PC-9 (cell line): Measurements from ENCODE around the gene HYDIN. TPM values are rescaled to one million over a fixed set of nuclear protein-coding genes. Genes with fewer than 3 reads are reported as not detected.
A peak's percentile ranks its signal among the peaks of the same experiment; 100 is the strongest.
"Not testable (repeated sequence)": the region's sequence is repeated elsewhere in the genome, so short reads cannot be mapped to it uniquely, and the experiment has no call there.

Experiments used
- BruUV-seq: library from RNA; stranded (reverse); fragments of 400-500 nt; replicated peaks from 2 replicates; lab custom pipeline; 2021; lab: Mats Ljungman, UMichigan
- CTCF ChIA-PET: fragments of 300-600 bp; sonication (Branson Sonifier 250); formaldehyde crosslinking; loops from one replicate; lab custom pipeline; 2022; ENCODE audit warnings: antibody characterized with exemption; lab: Charles Lee
- POLR2A ChIA-PET: fragments of 300-600 bp; sonication (Branson Sonifier 250); formaldehyde crosslinking; loops from one replicate; lab custom pipeline; 2022; ENCODE audit warnings: antibody characterized with exemption; ENCODE audit not compliant: unreplicated experiment; lab: Charles Lee
- DNase-seq, 2 experiments: peaks; one replicate each; pipeline versions ENCODE4 v3.0.0 to v3.0.0-alpha.2; 2015 to 2022; ENCODE audit warnings: mixed read lengths in 1 of 2
- H2AFZ ChIP-seq: fragments of 200-600 bp; sonication (generic); 2 replicates; pipeline ENCODE4 v1.8.1; 2017; ENCODE audit warnings: antibody characterized with exemption
- H3F3A ChIP-seq: fragments of 200-600 bp; sonication (generic); 2 replicates; pipeline ENCODE4 v1.8.1; 2017; ENCODE audit warnings: antibody characterized with exemption, mild to moderate bottlenecking, low read depth; ENCODE audit not compliant: insufficient read depth
- H3K27ac ChIP-seq: fragments of 200-600 bp; sonication (generic); 2 replicates; pipeline ENCODE4 v1.6.1; 2016; ENCODE audit warnings: mixed run types
- H3K27me3 ChIP-seq: fragments of 200-600 bp; sonication (generic); 2 replicates; pipeline ENCODE4 v1.6.1; 2016; ENCODE audit warnings: low read depth, mixed run types; ENCODE audit not compliant: insufficient read depth
- H3K36me3 ChIP-seq: fragments of 200-600 bp; sonication (generic); 2 replicates; pipeline ENCODE4 v1.6.1; 2016; ENCODE audit warnings: low read depth, mixed run types
- H3K4me1 ChIP-seq: fragments of 200-600 bp; sonication (generic); replicated peaks from 2 replicates; pipeline ENCODE4 v1.6.1; 2016; ENCODE audit warnings: mixed run types; ENCODE audit not compliant: insufficient read depth
- H3K4me2 ChIP-seq: fragments of 200-600 bp; sonication (generic); 2 replicates; pipeline ENCODE4 v1.6.1; 2017; ENCODE audit warnings: mixed run types
- H3K4me3 ChIP-seq: fragments of 200-600 bp; sonication (generic); 2 replicates; pipeline ENCODE4 v1.6.1; 2016; ENCODE audit warnings: mixed run types
- H3K79me2 ChIP-seq: fragments of 200-600 bp; sonication (generic); 2 replicates; pipeline ENCODE4 v1.6.1; 2017; ENCODE audit warnings: low read depth, mixed run types
- H3K9me2 ChIP-seq: fragments of 200-600 bp; sonication (generic); 2 replicates; pipeline ENCODE4 v1.8.1; 2017; ENCODE audit warnings: mild to moderate bottlenecking; ENCODE audit not compliant: insufficient read depth
- H3K9me3 ChIP-seq: fragments of 200-600 bp; sonication (generic); 2 replicates; pipeline ENCODE4 v1.8.1; 2016; ENCODE audit warnings: low read depth; ENCODE audit not compliant: insufficient read depth
- H4K20me1 ChIP-seq: fragments of 200-600 bp; sonication (generic); 2 replicates; pipeline ENCODE4 v1.8.1; 2017; ENCODE audit not compliant: insufficient read depth
- CTCF ChIP-seq: fragments of 200-600 bp; sonication (generic); conservative IDR thresholded peaks from 2 replicates; pipeline ENCODE4 v1.6.1; 2017; ENCODE audit warnings: mixed run types, antibody characterized with exemption, mild to moderate bottlenecking, moderate library complexity
- EZH2 ChIP-seq: fragments of 200-600 bp; sonication (generic); IDR thresholded peaks from 2 replicates; pipeline ENCODE4 v1.8.0; 2017; ENCODE audit warnings: antibody characterized with exemption, low read depth
- intact Hi-C: fragments of 100-400 bp; cut with micrococcal nuclease; formaldehyde crosslinking; loops from one replicate; pipeline ENCODE4 v1.10.0; 2022; ENCODE audit not compliant: unreplicated experiment
- total RNA-seq: library from RNA; stranded (reverse); gene quantifications from 2 replicates; pipeline ENCODE4 v1.2.3, GENCODE V29; 2021

Gene HYDIN
- total RNA-seq, 1 experiment from 2014 or later, result 31.0 TPM

- Histone ChIP-seq H3K27me3 (no peaks in the 10 kb centered on the region), H3K4me1 (no peaks in the 10 kb centered on the region; the same call in 1 of the 2 replicates), H3K27ac (peak overlapping the region; percentile 24; the same call in 1 of the 2 replicates), H3K79me2 (no peaks in the 10 kb centered on the region), H3K9me3 (no peaks in the 10 kb centered on the region), H3K4me2 (no peak overlapping the region), H2AFZ (no peak overlapping the region), H3K36me3 (peaks cover 19% of the 10 kb centered on the region), H4K20me1 (no peaks in the 10 kb centered on the region), H3K4me3 (no peak overlapping the region), H3K9me2 (no peaks in the 10 kb centered on the region), H3F3A (0 out of 2 replicates have a peak, but pooled peaks cover 4% of the 10 kb centered on the region)
- TF ChIP-seq EZH2 (no peak), CTCF (no peak)
- POLR2A ChIA-PET, result interaction anchor here (0.7 kb wide), 1 partner anchor 414 kb away, joined by 4 read pairs; no protein-coding TSS in a partner anchor
- BruUV-seq, result no TSS peak
- intact Hi-C loops, result no loop called here
- DNase-seq, result no peak
- CTCF ChIA-PET, result no interaction called here
These were observed 45.2 kb downstream of the HYDIN start for GRCh38 chr16:71185347-71185746.

GRCh38 chr16:71179569-71179968 lies 51.0 kb downstream of the HYDIN start:
- Histone ChIP-seq H3K27ac (no peak overlapping the region), H3K36me3 (peaks cover 23% of the 10 kb centered on the region), H3K4me1 (no peaks in the 10 kb centered on the region), H3K9me3 (no peaks in the 10 kb centered on the region), H3F3A (0 out of 2 replicates have a peak, but pooled peaks cover 4% of the 10 kb centered on the region), H3K4me2 (no peak overlapping the region), H3K9me2 (no peaks in the 10 kb centered on the region), H3K4me3 (no peak overlapping the region), H2AFZ (no peak overlapping the region), H3K79me2 (no peaks in the 10 kb centered on the region), H4K20me1 (no peaks in the 10 kb centered on the region), H3K27me3 (no peaks in the 10 kb centered on the region)
- no TSS peak for BruUV-seq
- TF ChIP-seq EZH2 (no peak), CTCF (no peak)
- DNase-seq, result no peak
- intact Hi-C loops, result no loop called here
- CTCF ChIA-PET, result no interaction called here
- POLR2A ChIA-PET, result no interaction called here

GRCh38 chr16:71172481-71173207 lies 57.9 kb downstream of the HYDIN start:
- TF ChIP-seq EZH2 (no peak), CTCF (no peak)

GRCh38 chr16:71161007-71161406 lies 69.5 kb downstream of the HYDIN start:
- H3K79me2 ChIP-seq, POLR2A ChIA-PET, H4K20me1 ChIP-seq, CTCF ChIA-PET, BruUV-seq, H3K4me2 ChIP-seq, H3K4me1 ChIP-seq, H3F3A ChIP-seq, H2AFZ ChIP-seq, H3K9me2 ChIP-seq, H3K36me3 ChIP-seq, intact Hi-C loops, H3K27me3 ChIP-seq, DNase-seq, H3K27ac ChIP-seq, H3K4me3 ChIP-seq, H3K9me3 ChIP-seq: not testable (repeated sequence)

More at GRCh38 chr16:71172481-71173207, 57.9 kb downstream of the HYDIN start:
- Histone ChIP-seq H3F3A (no peaks in the 10 kb centered on the region), H3K4me3 (no peak overlapping the region), H2AFZ (no peak overlapping the region), H4K20me1 (no peaks in the 10 kb centered on the region), H3K79me2 (no peaks in the 10 kb centered on the region), H3K9me2 (no peaks in the 10 kb centered on the region), H3K4me2 (no peak overlapping the region), H3K4me1 (no peaks in the 10 kb centered on the region), H3K27me3 (no peaks in the 10 kb centered on the region), H3K9me3 (no peaks in the 10 kb centered on the region), H3K27ac (no peak overlapping the region), H3K36me3 (no peaks in the 10 kb centered on the region)
- intact Hi-C loops, result no loop called here
- CTCF ChIA-PET, result no interaction called here
- DNase-seq, result no peak
- no TSS peak for BruUV-seq
- POLR2A ChIA-PET, result no interaction called here

- H3K4me1 ChIP-seq, POLR2A ChIA-PET, intact Hi-C loops, H3K27ac ChIP-seq, H3K9me3 ChIP-seq, H3K27me3 ChIP-seq, H2AFZ ChIP-seq, H3K36me3 ChIP-seq, H3K9me2 ChIP-seq, BruUV-seq, DNase-seq, H4K20me1 ChIP-seq, CTCF ChIA-PET, H3K79me2 ChIP-seq, H3K4me3 ChIP-seq, H3K4me2 ChIP-seq, H3F3A ChIP-seq: not testable (repeated sequence)
These were observed 73.2 kb downstream of the HYDIN start for GRCh38 chr16:71157278-71157677.
